ENCODE results near the gene ARRDC5. TPM values are rescaled to one million over a fixed set of nuclear protein-coding genes. Genes with fewer than 3 reads are reported as not detected.
A peak's percentile ranks its signal among the peaks of the same experiment; 100 is the strongest.
"Not testable (repeated sequence)": the region's sequence is repeated elsewhere in the genome, so short reads cannot be mapped to it uniquely, and the experiment has no call there.

Gene ARRDC5
- not detected for total RNA-seq

- no peak for TF ChIP-seq POLR2A (IDR thresholded peaks at IDR 0.05)
- TF ChIP-seq, protein P1, sequence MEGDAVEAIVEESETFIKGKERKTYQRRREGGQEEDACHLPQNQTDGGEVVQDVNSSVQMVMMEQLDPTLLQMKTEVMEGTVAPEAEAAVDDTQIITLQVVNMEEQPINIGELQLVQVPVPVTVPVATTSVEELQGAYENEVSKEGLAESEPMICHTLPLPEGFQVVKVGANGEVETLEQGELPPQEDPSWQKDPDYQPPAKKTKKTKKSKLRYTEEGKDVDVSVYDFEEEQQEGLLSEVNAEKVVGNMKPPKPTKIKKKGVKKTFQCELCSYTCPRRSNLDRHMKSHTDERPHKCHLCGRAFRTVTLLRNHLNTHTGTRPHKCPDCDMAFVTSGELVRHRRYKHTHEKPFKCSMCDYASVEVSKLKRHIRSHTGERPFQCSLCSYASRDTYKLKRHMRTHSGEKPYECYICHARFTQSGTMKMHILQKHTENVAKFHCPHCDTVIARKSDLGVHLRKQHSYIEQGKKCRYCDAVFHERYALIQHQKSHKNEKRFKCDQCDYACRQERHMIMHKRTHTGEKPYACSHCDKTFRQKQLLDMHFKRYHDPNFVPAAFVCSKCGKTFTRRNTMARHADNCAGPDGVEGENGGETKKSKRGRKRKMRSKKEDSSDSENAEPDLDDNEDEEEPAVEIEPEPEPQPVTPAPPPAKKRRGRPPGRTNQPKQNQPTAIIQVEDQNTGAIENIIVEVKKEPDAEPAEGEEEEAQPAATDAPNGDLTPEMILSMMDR (IDR thresholded peaks at IDR 0.05), result no peak
These were observed at the start of gene ARRDC5 for GRCh38 chr19:4902796-4903195. Gene ARRDC5 (minus strand): TSS chr19:4902896. CDS start chr19:4902825, 71 bp downstream.

GRCh38 chr19:4951656-4952055, 49.0 kb upstream of the ARRDC5 start:
- Histone ChIP-seq H3K27ac (no peak overlapping the region), H3K9me3 (no peaks in the 10 kb centered on the region), H3K4me1 (no peaks in the 10 kb centered on the region), H3K27me3 (no peaks in the 10 kb centered on the region), H3K4me3 (no peak overlapping the region), H3K36me3 (replicated peaks in 1 of 2; ENCODE audit: insufficient read depth in 1 of 2, low read depth in 2 of 2) (no peaks in the 10 kb centered on the region)
- TF ChIP-seq, protein P1 (IDR thresholded peaks at IDR 0.05), result no peak
- TF ChIP-seq POLR2A (IDR thresholded peaks at IDR 0.05), result no peak
- whole genome bisulfite sequencing, 2 donors, result 82 to 88% methylated on average over 11 of the region's 11 CpGs
- intact Hi-C loops (cut with DNase I), result no loop called here
- ATAC-seq (no peak), DNase-seq (no peak)

More at GRCh38 chr19:4902796-4903195, at the start of gene ARRDC5:
- Histone ChIP-seq H3K27me3 (no peaks in the 10 kb centered on the region), H3K4me1 (no peaks in the 10 kb centered on the region), H3K9me3 (no peaks in the 10 kb centered on the region), H3K36me3 (replicated peaks in 1 of 2; ENCODE audit: insufficient read depth in 1 of 2, low read depth in 2 of 2) (no peaks in the 10 kb centered on the region), H3K4me3 (no peak within 1 kb of the TSS), H3K27ac (no peak within 1 kb of the TSS)
- intact Hi-C loops (cut with DNase I), result no loop called here
- ATAC-seq (no peak), DNase-seq (no peak)
- WGBS, 2 donors, result 75 to 90% methylated on average over 5 to 7 of the region's 7 CpGs

DNA sequence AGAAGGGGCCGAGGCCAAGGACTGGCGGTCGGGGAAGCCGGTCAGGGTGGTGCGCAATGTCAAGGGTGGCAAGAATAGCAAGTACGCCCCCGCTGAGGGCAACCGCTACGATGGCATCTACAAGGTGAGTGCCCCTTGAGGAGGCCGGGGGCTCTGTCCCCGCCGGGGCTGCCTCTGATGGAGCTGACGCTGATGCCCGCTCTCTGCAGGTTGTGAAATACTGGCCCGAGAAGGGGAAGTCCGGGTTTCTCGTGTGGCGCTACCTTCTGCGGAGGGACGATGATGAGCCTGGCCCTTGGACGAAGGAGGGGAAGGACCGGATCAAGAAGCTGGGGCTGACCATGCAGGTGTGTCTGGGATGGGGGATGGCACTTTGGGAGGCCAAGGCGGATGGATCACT, 48.0 kb upstream of the ARRDC5 start:
- ATAC-seq; H3K36me3 ChIP-seq (replicated peaks in 1 of 2; ENCODE audit: insufficient read depth in 1 of 2, low read depth in 2 of 2); H3K27me3 ChIP-seq; H3K4me3 ChIP-seq; H3K9me3 ChIP-seq; H3K27ac ChIP-seq; intact Hi-C loops (cut with DNase I); H3K4me1 ChIP-seq; DNase-seq: not testable (repeated sequence)
- WGBS, 2 donors, result 86 to 96% methylated on average over 19 to 23 of the region's 23 CpGs

DNA sequence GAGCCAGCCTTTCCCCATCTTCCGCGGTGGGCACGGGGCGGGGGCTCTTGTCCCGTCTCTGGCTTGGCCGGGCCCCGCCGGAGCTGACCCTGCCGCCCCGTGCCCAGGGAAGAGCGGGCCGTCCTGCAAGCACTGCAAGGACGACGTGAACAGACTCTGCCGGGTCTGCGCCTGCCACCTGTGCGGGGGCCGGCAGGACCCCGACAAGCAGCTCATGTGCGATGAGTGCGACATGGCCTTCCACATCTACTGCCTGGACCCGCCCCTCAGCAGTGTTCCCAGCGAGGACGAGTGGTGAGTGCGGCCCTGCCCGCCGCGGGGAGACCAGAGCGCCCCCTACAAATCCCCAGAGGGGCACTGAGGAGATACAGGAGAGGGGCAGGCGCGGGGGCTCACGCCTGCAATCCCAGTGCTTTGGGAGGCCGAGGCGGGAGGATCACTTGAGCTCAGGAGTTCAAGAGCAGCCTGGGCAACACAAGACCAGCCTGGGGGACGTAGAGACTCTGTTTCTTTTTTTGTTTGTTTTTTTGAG, 39.0 kb upstream of the ARRDC5 start:
- H3K4me1 ChIP-seq; H3K9me3 ChIP-seq; DNase-seq; intact Hi-C loops (cut with DNase I); H3K27me3 ChIP-seq; ATAC-seq; H3K36me3 ChIP-seq (replicated peaks in 1 of 2; ENCODE audit: insufficient read depth in 1 of 2, low read depth in 2 of 2); H3K27ac ChIP-seq; H3K4me3 ChIP-seq: not testable (repeated sequence)
- WGBS, 2 donors, result 97% methylated on average over 6 to 25 of the region's 35 CpGs

DNA sequence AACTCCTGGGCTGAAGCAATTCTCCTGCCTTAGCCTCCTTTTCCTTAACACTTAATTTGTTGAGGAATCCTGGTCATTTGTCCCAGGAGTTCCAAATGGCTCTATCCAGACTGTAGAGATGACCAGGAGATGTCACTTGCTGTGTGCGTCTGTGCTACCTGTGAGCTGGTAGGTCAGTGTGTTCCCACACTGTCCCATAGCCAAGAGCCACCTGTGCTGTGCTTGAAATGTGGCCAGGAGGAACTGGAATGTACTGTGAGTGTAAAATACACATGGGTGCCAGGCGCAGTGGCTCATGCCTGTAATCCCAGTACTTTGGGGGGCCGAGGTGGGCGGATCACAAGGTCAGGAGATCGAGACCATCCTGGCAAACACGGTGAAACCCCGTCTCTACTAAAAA, 36.8 kb upstream of the ARRDC5 start:
- DNase-seq, result peak in 1 of 4 donors; percentile 16

GRCh38 chr19:4938461-4938860, 35.8 kb upstream of the ARRDC5 start:
- H3K36me3 ChIP-seq (replicated peaks in 1 of 2; ENCODE audit: insufficient read depth in 1 of 2, low read depth in 2 of 2); H3K4me3 ChIP-seq; intact Hi-C loops (cut with DNase I); H3K27me3 ChIP-seq; ATAC-seq; H3K4me1 ChIP-seq; DNase-seq; H3K9me3 ChIP-seq; H3K27ac ChIP-seq: not testable (repeated sequence)
- WGBS, 2 donors, result 73 to 79% methylated on average over 4 of the region's 4 CpGs

More for the DNA sequence above, 36.8 kb upstream of the ARRDC5 start:
- 83 to 93% methylated on average over 6 to 7 of the region's 7 CpGs for WGBS, 2 donors
- intact Hi-C loops (cut with DNase I), result no loop called here
- no peak for TF ChIP-seq POLR2A (IDR thresholded peaks at IDR 0.05)
- TF ChIP-seq, protein P1 (IDR thresholded peaks at IDR 0.05), result no peak
- Histone ChIP-seq H3K36me3 (replicated peaks in 1 of 2; ENCODE audit: insufficient read depth in 1 of 2, low read depth in 2 of 2) (no peaks in the 10 kb centered on the region), H3K27me3 (no peaks in the 10 kb centered on the region), H3K4me3 (no peak overlapping the region), H3K9me3 (no peaks in the 10 kb centered on the region), H3K4me1 (no peaks in the 10 kb centered on the region), H3K27ac (no peak overlapping the region)
- no peak for ATAC-seq

All from body of pancreas (tissue), 4 donors.